GM12874 (cell line): ENCODE results near the gene INO80C.

Experiments
- CTCF ChIP-seq: IDR thresholded peaks from 2 replicates; pipeline ENCODE4 v1.5.1; 2011; ENCODE audit warnings: low read depth, mild to moderate bottlenecking, control low read depth, low read length, moderate library complexity; ENCODE audit not compliant: insufficient read depth

Gene INO80C

GRCh38 chr18:35511428-35511827 is 13.7 kb upstream of the INO80C start:
- TF ChIP-seq CTCF, result no peak

- no peak for TF ChIP-seq CTCF
Measured at GRCh38 chr18:35510076-35510651, 12.4 kb upstream of the INO80C start.

DNA sequence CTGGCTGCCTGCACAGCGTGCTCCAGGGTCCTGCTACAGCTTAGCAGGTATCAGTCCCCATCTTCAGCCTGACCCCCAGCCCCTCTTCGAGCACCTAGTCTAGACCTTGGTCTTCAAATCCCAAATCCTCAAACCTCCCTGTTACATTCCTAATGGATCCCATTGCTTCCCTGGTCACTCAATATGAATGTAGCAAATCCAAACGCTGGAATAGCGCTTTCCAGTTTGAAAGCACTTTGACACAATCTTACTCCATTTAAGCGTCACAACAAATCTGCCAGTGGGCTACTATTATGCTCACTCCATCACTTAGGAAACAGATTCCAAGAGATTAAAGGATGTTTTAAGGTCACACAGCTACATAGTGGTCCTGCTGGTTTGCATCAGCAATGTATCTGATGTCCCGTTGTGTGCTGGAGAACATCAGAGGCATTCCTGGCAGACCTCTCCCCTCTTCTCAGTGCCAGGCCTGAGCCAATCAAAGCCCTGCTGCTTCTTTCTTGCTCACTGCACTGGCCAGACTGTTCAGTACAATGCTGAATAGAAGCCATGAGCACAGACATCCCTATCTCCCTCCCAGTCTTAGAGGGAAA is 11.1 kb upstream of the INO80C start:
- TF ChIP-seq CTCF, result no peak

DNA sequence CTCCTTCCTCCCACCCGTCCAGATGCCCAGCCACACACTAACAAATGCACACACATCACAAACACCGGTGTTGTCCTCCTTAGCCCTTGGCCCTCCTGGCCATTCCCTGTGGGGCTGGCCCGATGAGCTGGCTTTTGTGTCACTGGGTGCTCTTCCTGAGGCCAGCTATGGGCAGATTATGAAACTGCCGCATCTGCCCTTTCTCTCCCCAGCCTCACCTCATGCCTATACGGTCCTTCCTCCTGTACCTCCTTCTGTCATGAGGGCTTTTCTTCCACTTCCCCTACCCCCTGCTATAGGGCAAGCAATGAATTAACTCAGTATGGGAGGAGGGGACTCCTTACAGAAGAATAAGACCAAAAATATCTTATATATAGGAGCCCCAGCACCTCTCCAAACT is 10.3 kb upstream of the INO80C start:
- no peak for TF ChIP-seq CTCF

DNA sequence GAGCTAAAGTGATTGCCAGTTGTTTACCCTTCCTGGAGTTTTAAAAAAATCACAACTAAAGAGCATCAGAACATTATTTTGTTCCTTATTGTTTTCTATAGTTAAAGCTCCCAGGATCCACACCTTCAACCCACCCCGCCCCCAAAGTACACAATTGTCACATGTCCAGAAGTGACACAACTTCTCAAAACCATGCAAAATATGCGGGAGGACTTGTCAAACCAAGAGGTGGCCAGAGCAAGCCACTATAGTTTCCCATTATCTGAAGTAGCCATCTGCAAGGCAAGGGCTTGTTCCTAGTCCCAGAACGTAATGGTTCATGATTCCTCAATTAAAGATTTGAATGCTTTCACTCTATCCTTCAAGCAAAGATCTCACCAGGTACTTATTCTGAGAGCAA is 9.9 kb upstream of the INO80C start:
- no peak for TF ChIP-seq CTCF

GRCh38 chr18:35507192-35507591 is 9.4 kb upstream of the INO80C start:
- no peak for TF ChIP-seq CTCF

GRCh38 chr18:35506024-35506712 is 8.4 kb upstream of the INO80C start:
- no peak for TF ChIP-seq CTCF
